Erythroblast (primary cell): ENCODE measurements around the gene KAZN.

Source experiments
- GATA1 ChIP-seq: IDR thresholded peaks from 2 replicates; pipeline ENCODE4 v1.6.1; 2011; ENCODE audit warnings: low read depth, mild to moderate bottlenecking, control low read depth, low read length, moderate library complexity
- POLR2A ChIP-seq: IDR thresholded peaks from 2 replicates; pipeline ENCODE4 v1.6.1; 2011; ENCODE audit warnings: mild to moderate bottlenecking, low read length

DNA sequence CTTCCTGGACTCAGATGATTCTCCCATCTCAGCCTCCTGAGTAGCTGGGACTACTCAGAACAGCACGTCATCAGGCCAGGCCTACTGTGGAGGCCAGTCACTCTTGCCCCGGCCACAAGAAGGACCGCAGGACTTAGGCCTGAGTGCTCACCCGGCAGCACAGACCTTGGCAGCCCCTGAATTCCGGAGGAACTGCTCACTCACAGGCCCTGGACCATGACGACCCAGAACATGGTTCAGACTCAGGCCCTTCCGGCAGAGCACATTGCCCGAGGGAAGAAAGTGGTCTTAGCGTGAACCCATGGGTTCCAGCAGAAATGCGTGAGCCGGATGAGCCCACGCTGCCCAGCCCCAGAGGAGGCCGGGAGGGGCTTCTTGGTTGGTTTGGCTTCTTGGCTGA is 377.8 kb downstream of the KAZN start:
- TF ChIP-seq POLR2A (no peak), GATA1 (no peak)
